Stimulated activated naive CD8-positive, alpha-beta T cell treated with anti-CD3 and anti-CD28 coated beads, Interleukin-15, Interleukin-2, amounts not matched to agents 100 ng/mL and 50 ng/mL, for 24 hours (primary cell): ENCODE results near the gene VEGFB.

ENCODE experiments used
- H3K27ac Mint-ChIP-seq: one replicate; pipeline ENCODE4 v1.8.0; 2021; ENCODE audit warnings: mild to moderate bottlenecking, mixed read lengths
- H3K27me3 Mint-ChIP-seq: one replicate; pipeline ENCODE4 v1.8.0; 2021; ENCODE audit warnings: mixed read lengths
- H3K36me3 Mint-ChIP-seq: one replicate; pipeline ENCODE4 v1.8.0; 2021; ENCODE audit warnings: low read depth, mixed read lengths
- H3K4me1 Mint-ChIP-seq: one replicate; pipeline ENCODE4 v1.8.0; 2021; ENCODE audit warnings: low read depth, mixed read lengths
- H3K4me3 Mint-ChIP-seq: one replicate; pipeline ENCODE4 v1.8.0; 2021; ENCODE audit warnings: mild to moderate bottlenecking, mixed read lengths
- H3K9me3 Mint-ChIP-seq: one replicate; pipeline ENCODE4 v1.8.0; 2021; ENCODE audit warnings: mixed read lengths

Gene VEGFB

DNA sequence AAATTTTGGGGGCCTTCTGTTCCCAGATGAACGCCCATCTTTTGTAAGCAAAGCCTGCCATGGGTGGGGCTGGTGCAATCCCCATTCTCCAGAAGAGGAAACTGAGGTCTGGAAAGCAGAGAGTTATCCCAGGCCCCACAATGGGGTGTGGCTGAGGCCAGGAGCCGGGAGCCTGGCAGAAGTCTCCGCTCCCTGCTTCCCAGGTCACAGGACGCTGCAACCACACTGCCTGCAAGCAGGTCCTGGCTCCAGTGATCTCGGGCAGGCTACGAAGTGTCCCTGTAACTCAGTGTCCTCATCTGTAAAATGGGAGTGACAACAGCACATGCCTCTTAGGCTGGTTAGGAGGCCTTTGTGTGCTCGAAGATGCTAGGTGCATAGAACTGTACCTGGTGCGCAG is 18.7 kb downstream of the VEGFB start:
- H3K27ac Mint-ChIP-seq: no peak overlapping the region
- H3K4me3 Mint-ChIP-seq: no peak overlapping the region
- H3K36me3 Mint-ChIP-seq: no peaks in the 10 kb centered on the region
- no peaks in the 10 kb centered on the region for H3K27me3 Mint-ChIP-seq
- H3K4me1 Mint-ChIP-seq: peaks cover 13% of the 10 kb centered on the region
- H3K9me3 Mint-ChIP-seq: no peaks in the 10 kb centered on the region

DNA sequence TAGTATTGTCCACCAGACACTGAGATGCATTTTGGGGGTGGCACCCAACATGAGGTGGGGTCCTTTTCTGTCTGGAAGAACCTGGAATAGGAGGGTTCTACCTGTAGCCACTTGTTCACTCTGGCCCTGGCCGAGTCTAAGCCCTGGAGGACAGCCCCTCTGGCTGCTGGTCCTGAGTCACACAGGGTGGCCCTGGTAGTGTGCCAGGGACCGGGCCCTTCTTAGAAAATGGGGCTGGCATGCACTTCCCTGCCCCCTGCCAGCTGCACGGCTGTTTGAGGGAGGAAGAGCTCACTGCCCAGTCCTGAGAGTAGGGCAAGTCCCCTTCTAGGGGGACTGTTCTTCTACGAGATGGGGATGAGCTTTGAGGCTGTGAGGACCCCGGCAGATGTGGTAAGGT is 19.1 kb downstream of the VEGFB start:
- no peak overlapping the region for H3K4me3 Mint-ChIP-seq
- no peaks in the 10 kb centered on the region for H3K36me3 Mint-ChIP-seq
- H3K27ac Mint-ChIP-seq: no peak overlapping the region
- H3K4me1 Mint-ChIP-seq: peaks cover 12% of the 10 kb centered on the region
- no peaks in the 10 kb centered on the region for H3K27me3 Mint-ChIP-seq
- no peaks in the 10 kb centered on the region for H3K9me3 Mint-ChIP-seq

DNA sequence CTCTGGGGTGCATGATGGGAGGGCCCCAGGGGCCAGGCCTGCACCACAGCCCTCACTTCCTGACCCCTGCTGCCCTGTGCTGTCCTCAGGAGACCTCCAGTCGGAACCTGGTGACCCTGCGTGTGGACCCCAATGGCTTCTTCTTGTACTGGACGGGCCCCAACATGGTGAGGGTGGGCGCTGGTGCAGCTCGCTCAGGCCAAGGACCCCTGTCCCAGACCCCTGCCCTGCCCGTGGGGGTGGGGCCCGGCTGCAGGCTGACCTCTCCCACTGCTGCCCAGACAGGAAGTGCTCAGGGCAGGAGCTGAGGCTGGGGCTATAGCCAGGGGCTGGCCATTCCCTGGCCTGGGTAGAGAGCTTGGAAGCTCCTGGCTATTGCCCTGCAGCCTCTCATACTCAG is 19.9 kb downstream of the VEGFB start:
- Mint-ChIP-seq H3K9me3 (no peaks in the 10 kb centered on the region), H3K27ac (no peak overlapping the region), H3K4me3 (no peak overlapping the region), H3K4me1 (peaks cover 13% of the 10 kb centered on the region), H3K36me3 (peaks cover 2% of the 10 kb centered on the region), H3K27me3 (no peaks in the 10 kb centered on the region)

DNA sequence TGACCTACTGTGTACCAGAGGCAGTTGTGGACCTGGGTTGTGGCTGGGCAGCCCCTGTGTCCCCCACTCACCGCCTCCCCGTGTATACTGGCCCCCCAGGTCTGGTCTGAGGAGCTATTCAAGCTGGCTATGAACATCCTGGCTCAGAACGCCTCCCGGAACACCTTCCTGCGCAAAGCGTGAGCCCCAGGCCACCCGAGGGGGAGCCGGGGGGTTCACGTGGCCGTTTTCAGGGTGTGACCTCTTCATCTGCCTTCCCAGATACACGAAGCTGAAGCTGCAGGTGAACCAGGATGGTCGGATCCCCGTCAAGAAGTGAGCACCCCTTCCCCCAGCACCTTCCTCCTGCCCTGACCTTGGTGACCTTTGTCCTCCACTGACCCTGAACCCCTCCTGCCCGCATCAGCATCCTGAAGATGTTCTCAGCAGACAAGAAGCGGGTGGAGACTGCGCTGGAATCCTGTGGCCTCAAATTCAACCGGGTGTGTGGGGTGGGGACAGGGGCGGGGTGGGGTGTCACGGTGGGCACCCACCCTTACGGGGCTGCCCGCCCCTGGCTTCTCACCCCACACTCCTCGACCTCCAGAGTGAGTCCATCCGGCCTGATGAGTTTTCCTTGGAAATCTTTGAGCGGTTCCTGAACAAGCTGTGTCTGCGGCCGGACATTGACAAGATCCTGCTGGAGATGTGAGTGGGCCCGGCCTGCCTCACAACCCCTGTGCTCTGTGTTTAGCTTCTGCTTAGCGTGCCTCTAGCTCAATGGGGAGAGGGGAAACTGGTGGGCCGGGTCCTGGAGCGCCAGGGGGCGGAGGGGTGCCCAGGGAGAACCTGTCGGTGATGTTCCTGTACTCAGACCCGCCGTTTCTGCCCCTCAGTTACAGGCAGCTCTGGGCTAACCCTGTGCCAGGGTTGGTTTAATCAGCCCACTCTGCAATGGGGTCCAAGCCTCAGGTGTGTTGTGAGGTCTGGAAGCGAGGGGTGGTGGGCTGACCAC is 21.0 kb downstream of the VEGFB start:
- peaks cover 13% of the 10 kb centered on the region for H3K36me3 Mint-ChIP-seq
- no peak overlapping the region for H3K27ac Mint-ChIP-seq
- no peak overlapping the region for H3K4me3 Mint-ChIP-seq
- H3K9me3 Mint-ChIP-seq: no peaks in the 10 kb centered on the region
- H3K27me3 Mint-ChIP-seq: no peaks in the 10 kb centered on the region
- H3K4me1 Mint-ChIP-seq: peaks cover 20% of the 10 kb centered on the region

DNA sequence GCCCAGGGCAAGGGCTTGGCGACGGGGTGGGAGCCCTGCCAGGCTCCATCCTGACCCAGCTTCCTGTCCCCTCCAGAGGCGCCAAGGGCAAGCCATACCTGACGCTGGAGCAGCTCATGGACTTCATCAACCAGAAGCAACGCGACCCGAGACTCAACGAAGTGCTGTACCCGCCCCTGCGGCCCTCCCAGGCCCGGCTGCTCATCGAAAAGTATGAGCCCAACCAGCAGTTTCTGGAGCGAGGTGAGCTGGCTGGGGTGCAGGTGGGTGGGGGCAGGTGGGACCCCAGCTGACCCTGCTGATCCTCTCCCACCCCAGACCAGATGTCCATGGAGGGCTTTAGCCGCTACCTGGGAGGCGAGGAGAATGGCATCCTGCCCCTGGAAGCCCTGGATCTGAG is 21.9 kb downstream of the VEGFB start:
- H3K36me3 Mint-ChIP-seq: peaks cover 13% of the 10 kb centered on the region
- H3K27ac Mint-ChIP-seq: no peak overlapping the region
- H3K9me3 Mint-ChIP-seq: no peaks in the 10 kb centered on the region
- H3K4me3 Mint-ChIP-seq: no peak overlapping the region
- no peaks in the 10 kb centered on the region for H3K27me3 Mint-ChIP-seq
- H3K4me1 Mint-ChIP-seq: peaks cover 20% of the 10 kb centered on the region

DNA sequence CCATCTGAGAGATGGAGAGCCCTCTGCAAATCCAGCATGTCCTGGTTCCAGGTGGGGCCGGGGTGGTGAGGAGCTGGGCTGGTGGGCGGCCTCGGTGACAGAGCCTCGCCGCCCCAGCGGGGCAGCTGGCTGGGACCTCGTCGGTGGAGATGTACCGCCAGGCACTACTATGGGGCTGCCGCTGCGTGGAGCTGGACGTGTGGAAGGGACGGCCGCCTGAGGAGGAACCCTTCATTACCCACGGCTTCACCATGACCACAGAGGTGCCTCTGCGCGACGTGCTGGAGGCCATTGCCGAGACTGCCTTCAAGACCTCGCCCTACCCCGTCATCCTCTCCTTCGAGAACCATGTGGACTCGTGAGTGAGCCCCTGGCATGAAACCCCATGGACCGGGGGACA is 24.0 kb downstream of the VEGFB start:
- Mint-ChIP-seq H3K9me3 (no peaks in the 10 kb centered on the region), H3K4me1 (peaks cover 13% of the 10 kb centered on the region), H3K4me3 (no peak overlapping the region), H3K36me3 (peaks cover 16% of the 10 kb centered on the region), H3K27ac (no peak overlapping the region), H3K27me3 (no peaks in the 10 kb centered on the region)

DNA sequence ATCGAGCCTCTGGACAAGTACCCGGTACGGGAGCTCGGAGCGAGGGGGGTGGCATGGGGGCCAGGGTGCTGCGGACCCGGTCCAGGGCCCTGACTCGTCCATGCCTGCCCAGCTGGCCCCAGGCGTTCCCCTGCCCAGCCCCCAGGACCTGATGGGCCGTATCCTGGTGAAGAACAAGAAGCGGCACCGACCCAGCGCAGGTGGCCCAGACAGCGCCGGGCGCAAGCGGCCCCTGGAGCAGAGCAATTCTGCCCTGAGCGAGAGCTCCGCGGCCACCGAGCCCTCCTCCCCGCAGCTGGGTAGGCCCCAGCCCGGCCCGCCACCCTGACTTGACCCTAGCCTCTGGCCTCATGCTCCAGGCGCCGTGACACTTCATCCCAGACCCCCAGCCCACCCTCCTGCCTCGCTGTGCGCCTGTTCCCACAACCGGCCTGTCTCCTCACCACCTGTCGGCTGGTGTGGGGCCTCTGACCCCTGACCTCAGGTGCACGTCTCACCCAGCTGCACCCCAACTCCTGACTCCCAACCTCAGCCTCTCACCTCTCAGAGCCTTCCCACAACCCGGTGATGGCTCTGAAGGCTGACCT is 24.7 kb downstream of the VEGFB start:
- H3K36me3 Mint-ChIP-seq: peaks cover 16% of the 10 kb centered on the region
- no peaks in the 10 kb centered on the region for H3K27me3 Mint-ChIP-seq
- H3K4me1 Mint-ChIP-seq: peaks cover 13% of the 10 kb centered on the region
- no peaks in the 10 kb centered on the region for H3K9me3 Mint-ChIP-seq
- H3K4me3 Mint-ChIP-seq: no peak overlapping the region
- H3K27ac Mint-ChIP-seq: peak overlapping the region; percentile 38

DNA sequence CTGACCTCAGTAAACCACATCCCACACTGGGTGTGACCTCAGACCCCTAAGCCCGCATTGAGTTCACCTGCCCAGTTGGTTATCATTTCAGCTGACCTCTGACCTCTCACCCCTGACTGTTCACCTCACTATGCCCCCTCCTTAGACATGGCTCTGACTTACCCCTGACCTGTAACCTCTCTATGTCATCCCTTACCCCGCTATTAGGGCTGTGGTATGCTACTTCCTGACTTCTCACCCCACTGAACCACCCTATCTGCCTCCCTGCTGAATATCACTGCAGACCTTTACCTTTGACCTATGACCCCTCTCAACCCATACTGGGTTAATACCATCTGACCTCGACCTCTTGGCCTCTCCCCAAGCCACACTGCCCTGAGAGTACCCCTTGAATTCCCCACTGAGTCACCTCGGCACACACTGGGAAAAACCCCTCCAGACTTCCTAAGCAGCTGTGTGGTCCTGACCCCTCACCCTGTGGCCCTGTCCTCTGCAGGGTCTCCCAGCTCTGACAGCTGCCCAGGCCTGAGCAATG is 25.2 kb downstream of the VEGFB start:
- Mint-ChIP-seq H3K27me3 (no peaks in the 10 kb centered on the region), H3K27ac (peak overlapping the region; percentile 38), H3K4me3 (no peak overlapping the region), H3K4me1 (peaks cover 13% of the 10 kb centered on the region), H3K36me3 (peaks cover 16% of the 10 kb centered on the region), H3K9me3 (no peaks in the 10 kb centered on the region)

DNA sequence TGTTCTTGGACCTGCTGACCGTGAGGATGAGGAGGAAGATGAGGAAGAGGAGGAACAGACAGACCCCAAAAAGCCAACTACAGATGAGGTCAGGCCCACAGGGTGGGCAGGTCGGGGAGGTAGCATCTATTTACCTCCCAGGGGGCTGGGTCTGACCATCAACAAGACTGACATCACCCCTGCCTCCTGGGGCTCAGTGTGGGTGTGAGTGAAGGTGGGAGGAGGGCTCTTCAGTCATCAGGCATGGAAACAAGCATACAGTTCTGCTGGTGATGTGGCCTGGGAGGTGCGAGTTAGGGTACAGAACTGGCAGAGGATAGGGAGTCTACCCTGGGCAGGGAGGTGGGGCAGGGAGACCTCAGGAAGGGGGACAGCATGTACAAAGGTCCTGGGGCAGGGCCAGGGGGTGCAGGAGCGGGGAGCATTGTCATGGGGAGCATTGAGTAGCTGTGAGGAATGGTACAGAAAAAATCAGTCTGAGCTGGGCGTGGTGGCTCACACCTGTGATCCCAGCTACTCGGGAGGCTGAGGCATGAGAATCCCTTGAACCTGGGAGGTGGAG is 25.8 kb downstream of the VEGFB start:
- H3K27me3 Mint-ChIP-seq: no peaks in the 10 kb centered on the region
- H3K4me3 Mint-ChIP-seq: no peak overlapping the region
- peaks cover 16% of the 10 kb centered on the region for H3K36me3 Mint-ChIP-seq
- no peaks in the 10 kb centered on the region for H3K9me3 Mint-ChIP-seq
- peaks cover 13% of the 10 kb centered on the region for H3K4me1 Mint-ChIP-seq
- peak overlapping the region; percentile 38 for H3K27ac Mint-ChIP-seq

DNA sequence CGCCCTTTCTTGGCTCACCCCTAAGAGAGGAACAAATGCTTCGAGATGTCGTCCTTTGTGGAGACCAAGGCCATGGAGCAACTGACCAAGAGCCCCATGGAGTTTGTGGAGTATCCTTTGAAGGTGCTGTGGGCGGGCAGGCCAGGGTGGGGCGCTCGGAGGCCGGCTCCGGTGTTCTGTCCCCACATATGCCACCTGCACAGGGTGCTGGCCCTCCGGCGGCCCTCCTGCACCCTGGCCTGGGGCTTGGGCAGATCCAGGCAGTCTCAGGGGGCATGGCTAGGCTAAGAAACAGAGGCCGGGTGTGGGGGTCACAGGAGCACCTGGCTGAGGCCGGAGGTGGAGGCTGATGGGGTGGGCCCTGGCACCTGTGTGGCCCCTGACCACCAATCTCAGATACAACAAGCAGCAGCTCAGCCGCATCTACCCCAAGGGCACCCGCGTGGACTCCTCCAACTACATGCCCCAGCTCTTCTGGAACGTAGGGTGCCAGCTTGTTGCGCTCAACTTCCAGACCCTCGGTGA is 27.2 kb downstream of the VEGFB start:
- H3K4me3 Mint-ChIP-seq: no peak overlapping the region
- H3K9me3 Mint-ChIP-seq: no peaks in the 10 kb centered on the region
- H3K27me3 Mint-ChIP-seq: no peaks in the 10 kb centered on the region
- peaks cover 16% of the 10 kb centered on the region for H3K36me3 Mint-ChIP-seq
- H3K27ac Mint-ChIP-seq: no peak overlapping the region
- peaks cover 13% of the 10 kb centered on the region for H3K4me1 Mint-ChIP-seq

DNA sequence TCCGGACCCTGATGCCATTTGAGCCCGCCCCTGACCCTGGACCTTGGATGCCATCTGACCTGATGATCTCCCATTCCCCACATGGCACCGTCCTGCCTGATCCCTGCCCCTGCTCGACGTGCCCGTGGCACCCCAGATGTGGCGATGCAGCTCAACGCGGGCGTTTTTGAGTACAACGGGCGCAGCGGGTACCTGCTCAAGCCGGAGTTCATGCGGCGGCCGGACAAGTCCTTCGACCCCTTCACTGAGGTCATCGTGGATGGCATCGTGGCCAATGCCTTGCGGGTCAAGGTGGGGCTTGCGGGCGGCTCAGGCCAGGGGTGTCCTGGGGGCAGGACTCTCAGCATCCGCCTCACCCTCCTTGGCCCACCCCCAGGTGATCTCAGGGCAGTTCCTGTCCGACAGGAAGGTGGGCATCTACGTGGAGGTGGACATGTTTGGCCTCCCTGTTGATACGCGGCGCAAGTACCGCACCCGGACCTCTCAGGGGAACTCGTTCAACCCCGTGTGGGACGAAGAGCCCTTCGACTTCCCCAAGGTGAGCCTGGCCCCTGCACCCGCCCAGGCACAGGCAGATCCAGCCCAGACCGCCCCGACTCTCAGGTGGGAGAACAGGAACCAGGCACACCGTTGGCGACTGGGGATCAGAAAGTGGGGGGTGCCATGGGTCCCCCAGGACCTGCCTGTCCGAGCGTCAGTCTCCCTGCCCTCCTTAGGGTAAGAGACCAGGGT is 28.1 kb downstream of the VEGFB start:
- no peaks in the 10 kb centered on the region for H3K27me3 Mint-ChIP-seq
- H3K27ac Mint-ChIP-seq: no peak overlapping the region
- H3K4me1 Mint-ChIP-seq: peaks cover 13% of the 10 kb centered on the region
- H3K9me3 Mint-ChIP-seq: no peaks in the 10 kb centered on the region
- peaks cover 16% of the 10 kb centered on the region for H3K36me3 Mint-ChIP-seq
- no peak overlapping the region for H3K4me3 Mint-ChIP-seq

DNA sequence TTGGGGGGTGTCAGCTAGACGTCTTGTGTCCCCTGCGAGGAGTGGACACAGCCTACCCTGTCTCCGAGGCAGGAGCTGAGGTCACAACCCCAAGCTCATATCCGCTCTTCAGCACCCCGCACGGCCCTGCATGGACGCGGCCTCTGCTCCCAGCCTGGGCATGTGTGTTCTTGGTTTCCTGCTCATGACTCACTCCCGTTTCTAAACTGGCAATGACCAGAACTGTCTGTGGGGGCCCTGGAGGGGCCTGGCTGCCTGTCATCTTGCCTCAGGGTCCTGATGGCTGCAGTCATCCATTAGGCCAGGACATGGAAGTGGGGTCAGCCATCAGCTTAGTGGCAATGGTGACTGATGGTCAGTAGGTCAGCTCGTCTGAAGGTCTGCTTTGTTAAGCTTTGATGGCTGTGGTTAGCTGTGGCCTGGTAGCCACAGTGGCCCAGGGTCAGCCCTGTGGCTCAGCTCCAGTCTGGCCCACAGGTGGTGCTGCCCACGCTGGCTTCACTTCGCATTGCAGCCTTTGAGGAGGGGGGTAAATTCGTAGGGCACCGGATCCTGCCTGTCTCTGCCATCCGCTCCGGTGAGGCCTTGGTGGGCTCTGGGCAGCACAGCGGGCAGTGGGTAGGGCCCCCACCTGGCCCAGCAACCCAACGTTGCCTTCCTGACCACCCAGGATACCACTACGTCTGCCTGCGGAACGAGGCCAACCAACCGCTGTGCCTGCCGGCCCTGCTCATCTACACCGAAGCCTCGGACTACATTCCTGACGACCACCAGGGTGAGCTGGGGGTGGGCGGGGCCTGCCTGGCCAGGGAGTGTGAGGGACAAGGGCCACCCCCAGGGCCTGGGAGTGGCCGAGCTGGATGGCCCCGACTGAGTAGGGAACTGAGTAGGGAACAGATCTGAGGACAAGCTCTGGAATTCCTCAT is 28.9 kb downstream of the VEGFB start:
- Mint-ChIP-seq H3K9me3 (no peaks in the 10 kb centered on the region), H3K36me3 (peaks cover 16% of the 10 kb centered on the region), H3K27ac (no peak overlapping the region), H3K27me3 (no peaks in the 10 kb centered on the region), H3K4me1 (peaks cover 21% of the 10 kb centered on the region), H3K4me3 (no peak overlapping the region)

DNA sequence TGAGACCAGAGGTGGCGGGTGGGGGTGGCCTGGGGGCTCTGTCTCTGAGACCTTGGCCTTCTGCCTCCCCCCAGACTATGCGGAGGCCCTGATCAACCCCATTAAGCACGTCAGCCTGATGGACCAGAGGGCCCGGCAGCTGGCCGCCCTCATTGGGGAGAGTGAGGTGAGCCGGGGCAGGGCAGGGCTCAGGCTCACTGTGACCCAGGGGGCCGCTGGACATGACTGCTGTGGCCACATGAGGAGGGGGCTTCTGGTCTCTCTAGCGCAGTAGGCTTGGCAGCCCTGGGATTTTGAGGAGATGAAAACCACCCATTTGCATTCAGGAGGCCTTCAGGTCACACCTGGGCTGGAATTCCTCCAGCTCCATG is 29.5 kb downstream of the VEGFB start:
- Mint-ChIP-seq H3K4me1 (peaks cover 27% of the 10 kb centered on the region), H3K36me3 (peaks cover 19% of the 10 kb centered on the region), H3K9me3 (no peaks in the 10 kb centered on the region), H3K27me3 (no peaks in the 10 kb centered on the region), H3K27ac (no peak overlapping the region), H3K4me3 (no peak overlapping the region)
